ENCODE data around the gene APOBEC3G.
"Not testable (repeated sequence)": the region's sequence is repeated elsewhere in the genome, so short reads cannot be mapped to it uniquely, and the experiment has no call there.

APOBEC3G gene

DNA sequence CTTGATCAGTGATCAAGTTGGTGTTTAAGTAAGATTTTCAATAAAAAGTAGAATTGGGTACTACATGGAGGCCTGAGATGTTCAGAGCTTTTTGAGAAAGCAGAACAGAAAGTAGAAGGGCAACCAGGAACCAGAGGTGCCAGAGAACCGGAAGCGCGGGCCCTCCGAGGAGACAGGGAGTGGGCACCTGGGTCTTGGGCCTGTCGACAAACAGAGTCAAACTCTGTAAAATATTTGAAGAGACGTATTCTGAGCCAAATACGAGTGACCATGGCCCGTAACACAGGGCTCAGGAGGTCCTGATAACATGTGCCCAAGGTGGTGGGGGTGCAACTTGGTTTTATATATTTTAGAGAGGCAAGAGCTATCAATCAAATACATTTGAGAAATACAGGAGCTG, 13.2 kb upstream of the APOBEC3G start:
- in situ Hi-C loops (cut with MboI; ENCODE audit: low pct_unique_long_range_greater_than_20kb, low sequenced_read_pairs); DNase-seq: not testable (repeated sequence)

DNA sequence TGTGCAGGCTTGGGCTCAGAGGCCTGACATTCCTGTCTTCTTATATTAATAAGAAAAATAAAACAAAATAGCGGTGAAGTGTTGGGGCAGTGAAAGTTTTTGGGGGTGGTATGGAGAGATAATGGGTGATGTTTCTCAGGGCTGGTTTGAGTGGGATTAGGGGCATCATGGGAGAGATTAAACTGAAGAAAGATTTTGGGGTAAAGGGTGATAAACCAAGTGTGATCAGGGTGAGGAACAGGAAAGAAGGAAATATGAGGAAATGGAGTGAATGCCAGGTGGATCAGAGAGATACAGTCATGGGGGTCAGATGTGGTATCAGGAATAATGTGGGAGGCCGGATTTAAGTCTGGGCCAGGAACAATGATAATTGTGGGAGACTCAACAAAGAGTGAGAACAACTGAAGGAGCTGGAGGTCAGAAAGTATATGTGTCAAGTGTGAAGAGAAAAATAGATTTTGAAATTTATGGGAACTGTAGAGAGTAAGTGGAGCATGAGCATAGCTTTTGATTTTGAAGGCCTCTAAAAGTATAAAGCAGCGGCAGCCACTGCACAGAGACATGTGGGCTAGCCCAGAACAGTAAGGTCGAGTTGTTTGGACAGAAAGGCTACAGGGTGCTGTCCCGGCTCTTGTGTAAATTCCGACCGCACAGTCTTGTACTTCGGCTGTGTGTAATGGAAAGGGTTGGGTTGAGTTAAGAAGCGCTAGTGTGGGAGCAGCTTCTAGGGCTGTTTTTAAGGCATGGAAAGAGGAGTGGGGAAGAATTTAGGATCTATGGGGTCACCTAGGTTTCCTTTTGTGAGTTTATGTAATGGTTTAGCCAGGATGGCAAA, 10.4 kb upstream of the APOBEC3G start:
- in situ Hi-C loops (cut with MboI; ENCODE audit: low pct_unique_long_range_greater_than_20kb, low sequenced_read_pairs); DNase-seq: not testable (repeated sequence)

DNA sequence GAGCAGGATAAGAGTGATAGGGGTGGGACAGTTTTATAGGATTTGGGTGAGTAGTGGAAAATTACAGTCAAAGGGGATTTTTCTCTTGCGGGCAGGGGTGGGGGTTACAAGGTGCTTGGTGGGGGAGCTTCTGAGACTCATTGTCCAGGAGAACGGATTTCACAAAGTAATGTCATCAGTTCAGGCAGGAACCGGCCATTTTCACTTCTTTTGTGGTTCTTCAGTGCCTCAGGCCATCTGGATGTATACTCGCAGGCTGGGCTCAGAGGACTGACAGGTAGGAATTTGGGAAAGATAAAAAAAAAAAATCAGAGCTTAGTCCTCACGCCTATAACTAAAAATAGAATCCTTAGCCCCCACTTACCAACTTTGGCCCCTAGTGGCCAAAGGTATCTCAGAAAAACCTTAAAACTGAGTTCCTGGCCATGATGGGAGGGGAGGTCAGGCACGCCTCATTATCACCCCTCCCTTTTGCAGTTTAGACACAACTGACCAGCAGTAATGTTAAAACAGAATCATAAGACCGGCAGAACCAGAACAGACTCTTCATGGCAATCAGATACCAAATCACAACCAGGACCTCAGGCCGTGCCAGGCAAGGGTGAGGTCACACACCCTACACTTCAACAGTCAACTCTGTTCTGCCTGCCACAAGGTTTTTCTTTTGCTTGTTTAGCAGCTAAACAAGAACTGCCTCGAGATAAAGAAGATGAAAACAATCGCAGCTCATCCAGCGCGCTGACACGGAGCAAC, 8.9 kb upstream of the APOBEC3G start:
- in situ Hi-C loops (cut with MboI; ENCODE audit: low pct_unique_long_range_greater_than_20kb, low sequenced_read_pairs), result no loop called here
- DNase-seq, result no peak

DNA sequence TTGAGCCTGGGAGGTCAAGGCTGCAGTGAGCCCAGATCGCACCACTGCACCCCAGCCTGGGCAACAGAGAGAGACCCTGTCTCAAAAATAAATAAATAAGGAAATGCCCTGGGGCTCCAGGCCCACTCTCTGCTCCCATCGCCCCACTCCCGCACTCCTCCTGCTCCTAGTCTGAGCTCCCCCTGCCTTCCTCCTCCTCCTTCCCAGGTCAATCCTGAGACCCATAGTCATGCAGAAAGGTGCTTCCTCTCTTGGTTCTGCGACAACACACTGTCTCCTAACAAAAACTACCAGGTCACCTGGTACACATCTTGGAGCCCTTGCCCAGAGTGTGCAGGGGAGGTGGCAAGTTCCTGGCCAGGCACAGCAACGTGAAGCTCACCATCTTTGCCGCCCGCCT, 6.9 kb upstream of the APOBEC3G start:
- in situ Hi-C loops (cut with MboI; ENCODE audit: low pct_unique_long_range_greater_than_20kb, low sequenced_read_pairs), result no loop called here
- no peak for DNase-seq

DNA sequence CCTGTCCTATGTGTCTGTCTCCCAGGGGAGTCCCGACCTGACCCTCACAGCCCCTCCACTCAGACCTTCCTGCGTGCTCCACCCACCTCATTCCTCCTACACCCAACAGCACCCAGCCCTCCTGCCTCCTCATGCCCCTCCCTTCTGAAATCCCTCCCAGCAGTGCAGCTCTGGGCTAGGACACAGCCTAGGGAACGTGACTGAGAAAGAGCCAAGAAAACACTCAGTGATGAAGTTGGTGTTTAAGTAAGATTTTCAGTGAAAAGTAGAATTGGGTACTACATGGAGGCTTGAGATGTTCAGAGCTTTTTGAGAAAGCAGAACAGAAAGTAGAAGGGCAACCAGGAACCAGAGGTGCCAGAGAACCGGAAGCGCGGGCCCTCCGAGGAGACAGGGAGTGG, 4.5 kb upstream of the APOBEC3G start:
- DNase-seq; in situ Hi-C loops (cut with MboI; ENCODE audit: low pct_unique_long_range_greater_than_20kb, low sequenced_read_pairs): not testable (repeated sequence)

DNA sequence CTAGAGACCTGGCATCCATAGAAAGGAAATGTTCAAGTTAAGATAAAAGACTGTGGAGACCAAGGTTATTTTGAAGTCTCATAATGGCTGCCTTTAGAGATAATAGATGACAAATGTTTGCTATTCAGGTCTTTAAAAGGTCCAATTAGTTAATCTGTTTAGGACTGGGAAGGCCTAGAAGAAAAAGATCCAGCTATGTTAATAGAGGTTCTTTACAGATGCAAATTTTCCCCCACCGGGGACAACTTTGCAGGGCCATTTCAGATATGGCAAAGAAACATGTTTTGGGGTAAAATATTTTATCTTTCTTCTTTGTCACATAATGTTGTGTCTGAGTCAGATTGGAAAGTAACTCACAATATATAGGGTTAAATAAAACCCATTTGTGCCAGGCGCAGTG, 3.1 kb upstream of the APOBEC3G start:
- in situ Hi-C loops (cut with MboI; ENCODE audit: low pct_unique_long_range_greater_than_20kb, low sequenced_read_pairs), result no loop called here
- DNase-seq, result no peak

DNA sequence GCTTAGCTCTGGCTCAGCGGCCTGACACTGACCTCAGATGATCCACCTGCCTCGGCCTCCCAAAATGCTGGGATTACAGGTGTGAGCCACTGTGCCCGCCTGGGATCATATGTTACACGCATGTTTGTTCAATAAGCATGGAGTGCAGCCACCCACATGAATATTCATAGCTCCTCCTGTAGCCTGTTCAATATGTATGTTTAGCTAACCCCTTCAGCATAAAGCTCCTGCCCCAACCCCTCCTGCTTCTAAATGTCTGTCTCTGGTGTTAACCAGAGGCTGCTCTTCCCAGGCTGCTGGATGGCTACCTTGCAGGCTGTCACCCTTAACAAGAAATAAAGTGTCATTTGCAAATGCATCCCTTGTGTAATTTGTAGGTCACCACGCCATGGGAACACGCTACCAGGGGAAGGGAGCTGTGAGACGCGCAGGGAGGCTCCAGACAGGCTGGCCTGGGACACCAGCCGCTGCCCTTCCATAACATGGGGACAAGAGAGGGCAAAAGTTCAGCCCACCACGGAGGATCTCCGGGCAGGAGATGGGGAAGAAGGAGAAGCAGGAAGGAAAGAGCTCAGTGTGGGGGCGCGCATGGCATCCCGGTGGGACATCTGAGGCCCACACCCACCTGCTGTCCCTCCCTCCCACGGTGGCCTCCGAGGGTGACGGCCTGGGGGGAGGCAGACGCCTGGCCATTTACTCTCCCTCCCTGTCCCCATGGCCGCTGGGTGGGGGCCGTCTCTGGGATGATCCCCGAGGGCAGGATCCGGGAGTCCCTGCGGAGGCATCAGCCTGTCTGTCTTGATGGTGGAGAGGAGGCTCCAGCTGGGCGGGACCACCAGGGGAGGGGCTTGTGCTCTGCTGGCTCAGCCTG, 685 bp upstream of the APOBEC3G start:
- in situ Hi-C loops (cut with MboI; ENCODE audit: low pct_unique_long_range_greater_than_20kb, low sequenced_read_pairs); DNase-seq: not testable (repeated sequence)

DNA sequence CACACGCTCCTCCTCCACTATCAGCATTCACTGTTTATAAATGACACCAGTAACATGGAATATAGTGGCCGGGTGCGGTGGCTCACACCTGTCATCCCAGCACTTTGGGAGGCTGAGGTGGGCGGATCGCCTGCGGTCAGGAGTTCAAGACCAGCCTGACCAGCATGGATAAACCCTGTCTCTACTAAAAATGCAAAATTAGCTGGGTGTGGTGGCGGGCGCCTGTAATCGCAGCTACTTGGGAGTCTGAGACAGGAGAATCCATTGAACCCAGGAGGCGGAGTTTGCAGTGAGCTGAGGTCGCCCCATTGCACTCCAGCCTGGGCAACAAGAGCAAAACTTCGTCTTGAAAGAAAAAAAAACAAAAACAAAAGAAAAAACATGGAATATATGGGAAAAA, 837 bp downstream of the APOBEC3G start:
- DNase-seq; in situ Hi-C loops (cut with MboI; ENCODE audit: low pct_unique_long_range_greater_than_20kb, low sequenced_read_pairs): not testable (repeated sequence)

DNA sequence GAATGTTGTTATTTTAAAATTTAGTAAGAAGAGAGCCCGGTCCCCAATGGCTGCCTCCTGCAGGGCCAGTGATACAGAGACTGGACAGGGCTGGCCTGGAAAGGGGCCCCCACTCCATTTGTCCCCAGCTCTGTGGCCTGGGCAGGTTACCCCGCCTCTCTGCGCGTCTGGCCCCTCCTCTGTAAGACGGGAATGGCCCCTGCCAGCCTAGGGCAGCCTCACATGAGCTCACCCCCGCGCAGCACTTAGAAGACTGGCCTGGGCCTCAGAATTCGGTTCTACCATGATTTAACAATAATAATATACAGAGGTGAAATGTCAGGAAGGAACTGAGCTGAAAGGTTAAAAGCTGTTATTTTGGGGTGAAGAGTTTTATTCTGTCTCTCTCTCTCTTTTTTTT, 1.3 kb downstream of the APOBEC3G start:
- in situ Hi-C loops (cut with MboI; ENCODE audit: low pct_unique_long_range_greater_than_20kb, low sequenced_read_pairs), result no loop called here
- DNase-seq, result no peak

DNA sequence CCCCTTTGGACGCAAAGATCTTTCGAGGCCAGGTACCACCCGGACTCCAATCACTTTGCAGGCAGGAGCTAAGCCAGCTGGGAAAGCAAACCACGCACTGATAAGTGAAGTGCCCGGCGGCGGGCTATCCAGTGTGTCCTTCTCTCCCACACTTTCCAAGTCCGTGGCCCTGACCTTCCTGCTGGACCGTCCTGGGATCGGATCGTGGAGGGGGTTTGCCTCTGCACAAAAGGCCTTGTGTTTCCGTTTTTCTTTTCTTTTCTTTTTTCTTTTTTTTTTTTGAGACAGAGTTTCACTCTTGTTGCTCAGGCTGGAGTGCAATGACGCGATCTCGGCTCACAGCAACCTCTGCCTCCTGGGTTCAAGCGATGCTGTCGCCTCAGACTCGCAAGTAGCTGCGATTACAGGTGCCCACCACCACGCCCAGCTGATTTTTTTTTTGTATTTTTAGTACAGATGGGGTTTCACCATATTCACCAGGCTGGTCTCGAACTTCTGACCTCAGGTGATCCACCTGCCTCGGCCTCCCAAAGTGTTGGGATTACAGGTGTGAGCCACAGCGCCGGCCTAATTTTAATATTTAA, 2.1 kb downstream of the APOBEC3G start:
- DNase-seq; in situ Hi-C loops (cut with MboI; ENCODE audit: low pct_unique_long_range_greater_than_20kb, low sequenced_read_pairs): not testable (repeated sequence)

DNA sequence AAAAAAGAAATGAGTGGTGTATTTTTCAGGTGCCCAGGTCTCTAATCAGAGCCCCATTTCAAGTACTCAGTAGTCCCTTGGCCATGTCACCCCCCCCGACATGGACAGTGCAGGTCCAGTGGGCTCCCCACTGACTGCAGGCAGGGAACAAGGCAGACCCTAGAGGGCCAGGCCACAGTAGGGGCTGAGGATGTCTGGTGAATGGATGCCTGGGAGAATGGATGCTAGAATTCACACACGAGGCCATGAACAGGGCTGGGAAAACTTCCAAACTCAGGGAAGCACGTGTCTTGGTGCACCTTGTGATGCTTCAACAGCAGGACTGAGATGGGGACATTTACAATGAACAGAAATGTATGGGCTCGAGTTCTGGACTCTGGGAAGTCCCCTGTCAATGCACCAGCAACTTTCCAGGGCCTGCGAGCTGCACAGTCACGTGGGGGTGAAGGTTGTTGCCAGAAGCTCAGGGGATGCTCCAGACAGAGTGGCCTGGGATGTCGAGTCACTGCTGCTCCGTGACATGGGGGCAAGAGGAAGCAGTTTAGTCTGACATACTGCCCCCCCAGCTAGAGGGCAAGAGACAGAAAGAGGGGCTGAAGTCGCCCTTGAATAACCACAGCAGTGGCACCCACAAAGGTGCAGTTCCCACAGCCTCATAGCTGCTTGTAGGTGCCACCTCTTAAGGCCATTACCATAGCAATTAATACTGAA, 3.1 kb downstream of the APOBEC3G start:
- no peak for DNase-seq
- in situ Hi-C loops (cut with MboI; ENCODE audit: low pct_unique_long_range_greater_than_20kb, low sequenced_read_pairs), result no loop called here

DNA sequence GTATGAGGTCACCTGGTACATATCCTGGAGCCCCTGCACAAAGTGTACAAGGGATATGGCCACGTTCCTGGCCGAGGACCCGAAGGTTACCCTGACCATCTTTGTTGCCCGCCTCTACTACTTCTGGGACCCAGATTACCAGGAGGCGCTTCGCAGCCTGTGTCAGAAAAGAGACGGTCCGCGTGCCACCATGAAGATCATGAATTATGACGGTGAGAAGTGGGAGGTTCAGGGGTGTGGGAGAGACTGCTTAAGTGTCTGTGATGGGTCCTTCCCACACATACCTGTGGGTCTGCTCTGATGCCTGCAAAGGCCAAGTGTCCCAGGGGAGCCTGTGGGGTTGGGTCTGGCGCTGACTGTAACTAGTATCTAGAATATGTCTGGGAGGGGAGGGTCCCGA, 3.9 kb downstream of the APOBEC3G start:
- DNase-seq, result no peak
- in situ Hi-C loops (cut with MboI; ENCODE audit: low pct_unique_long_range_greater_than_20kb, low sequenced_read_pairs), result no loop called here

DNA sequence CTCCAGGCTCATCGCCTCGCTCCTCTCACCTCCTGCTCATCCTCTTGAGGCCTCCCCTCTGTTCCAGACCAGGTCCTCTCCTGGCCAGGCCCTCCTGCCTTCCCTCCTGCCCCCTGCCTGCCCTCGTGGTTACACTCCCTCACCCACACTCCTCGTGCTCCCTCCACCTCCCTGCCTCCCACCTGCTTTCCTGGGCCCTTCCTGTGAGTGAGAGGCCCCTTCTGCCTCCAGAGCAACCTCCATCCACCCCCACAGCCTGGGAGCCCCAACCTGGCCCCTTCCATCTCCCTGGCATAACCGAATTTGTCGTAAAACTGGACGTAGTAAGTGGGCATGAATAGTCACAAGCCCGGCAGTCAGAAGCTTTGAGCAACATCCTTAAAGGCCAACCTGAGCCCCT, 4.5 kb downstream of the APOBEC3G start:
- in situ Hi-C loops (cut with MboI; ENCODE audit: low pct_unique_long_range_greater_than_20kb, low sequenced_read_pairs), result no loop called here

DNA sequence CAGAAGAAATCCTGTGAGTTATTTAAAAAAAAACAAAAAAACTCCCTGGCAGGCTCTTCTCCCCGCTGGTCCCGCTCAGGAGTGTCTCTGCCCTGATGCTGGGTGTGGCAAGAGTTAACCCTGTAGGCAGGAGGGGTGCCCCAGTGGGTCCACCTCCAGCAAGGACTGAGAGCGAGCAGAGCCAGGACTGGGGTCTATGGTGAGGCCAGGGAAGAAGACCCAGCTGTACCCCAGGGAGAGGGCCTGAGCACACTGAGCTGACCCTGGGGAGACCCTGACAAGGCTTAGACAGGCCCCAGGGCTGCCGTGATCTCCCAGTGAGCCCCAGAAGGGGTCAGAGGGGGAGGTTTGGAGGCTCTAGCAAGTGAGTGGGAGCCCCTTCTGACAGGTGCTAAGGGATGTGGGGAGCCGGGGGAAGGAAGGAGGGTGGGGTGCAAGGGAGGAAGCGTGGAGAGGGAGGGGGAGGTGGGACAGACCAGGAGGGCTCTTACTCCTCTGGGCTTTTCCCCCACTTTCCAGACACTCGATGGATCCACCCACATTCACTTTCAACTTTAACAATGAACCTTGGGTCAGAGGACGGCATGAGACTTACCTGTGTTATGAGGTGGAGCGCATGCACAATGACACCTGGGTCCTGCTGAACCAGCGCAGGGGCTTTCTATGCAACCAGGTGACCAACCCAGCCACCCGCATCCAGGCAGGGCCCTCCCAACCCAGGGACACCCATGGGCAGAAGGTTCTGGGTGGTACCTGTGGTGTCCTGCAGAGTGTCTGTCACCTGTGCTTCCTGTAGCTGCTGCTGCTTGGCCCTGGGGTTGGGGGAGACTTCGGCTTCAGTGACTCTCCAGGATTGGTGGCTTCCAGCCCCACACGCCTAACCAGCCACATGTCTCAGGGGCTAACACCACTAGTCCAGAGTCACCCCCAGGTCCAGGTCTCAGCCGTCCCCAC, 6.4 kb downstream of the APOBEC3G start:
- in situ Hi-C loops (cut with MboI; ENCODE audit: low pct_unique_long_range_greater_than_20kb, low sequenced_read_pairs), result no loop called here
- DNase-seq, result no peak

More for the DNA sequence above, 4.5 kb downstream of the APOBEC3G start:
- no peak for DNase-seq

DNA sequence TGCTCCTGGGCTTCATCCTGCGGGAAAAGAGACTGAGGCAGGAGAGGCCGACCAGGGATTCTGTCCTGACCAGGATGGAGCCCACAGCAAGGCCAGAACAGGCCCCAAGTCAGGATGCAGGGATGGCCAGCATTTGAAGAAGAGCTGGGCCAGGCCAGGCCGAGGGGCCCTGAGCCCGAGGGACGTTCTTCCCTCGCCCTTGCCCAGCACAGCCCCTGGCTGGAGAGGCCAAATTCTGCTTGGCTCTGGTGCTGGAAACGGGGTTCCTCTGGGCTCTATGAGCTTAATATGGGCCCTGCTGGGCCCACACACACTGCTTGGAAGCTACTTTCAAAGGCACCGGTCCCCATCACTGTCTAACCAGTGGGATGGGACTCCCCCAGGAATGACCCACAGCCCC, 7.6 kb downstream of the APOBEC3G start:
- in situ Hi-C loops (cut with MboI; ENCODE audit: low pct_unique_long_range_greater_than_20kb, low sequenced_read_pairs), result no loop called here

DNA sequence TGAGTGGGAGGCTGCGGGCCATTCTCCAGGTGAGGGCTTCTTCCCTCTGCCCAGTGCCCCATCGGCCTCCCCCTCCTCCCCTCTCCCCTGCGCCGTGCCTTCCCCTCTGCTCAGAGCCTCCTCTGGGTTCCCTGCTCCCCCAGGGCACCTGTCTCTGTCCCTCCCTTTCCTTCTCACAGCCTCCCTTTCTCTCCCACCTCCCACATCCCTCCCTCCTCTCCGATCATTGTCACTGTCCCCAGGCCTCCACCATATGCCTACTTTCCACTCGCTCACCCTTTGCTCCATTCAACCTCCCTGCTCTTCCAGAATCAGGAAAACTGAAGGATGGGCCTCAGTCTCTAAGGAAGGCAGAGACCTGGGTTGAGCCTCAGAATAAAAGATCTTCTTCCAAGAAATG, 10.0 kb downstream of the APOBEC3G start:
- no peak for DNase-seq
- in situ Hi-C loops (cut with MboI; ENCODE audit: low pct_unique_long_range_greater_than_20kb, low sequenced_read_pairs), result no loop called here

More for the DNA sequence above, 7.6 kb downstream of the APOBEC3G start:
- no peak for DNase-seq

DNA sequence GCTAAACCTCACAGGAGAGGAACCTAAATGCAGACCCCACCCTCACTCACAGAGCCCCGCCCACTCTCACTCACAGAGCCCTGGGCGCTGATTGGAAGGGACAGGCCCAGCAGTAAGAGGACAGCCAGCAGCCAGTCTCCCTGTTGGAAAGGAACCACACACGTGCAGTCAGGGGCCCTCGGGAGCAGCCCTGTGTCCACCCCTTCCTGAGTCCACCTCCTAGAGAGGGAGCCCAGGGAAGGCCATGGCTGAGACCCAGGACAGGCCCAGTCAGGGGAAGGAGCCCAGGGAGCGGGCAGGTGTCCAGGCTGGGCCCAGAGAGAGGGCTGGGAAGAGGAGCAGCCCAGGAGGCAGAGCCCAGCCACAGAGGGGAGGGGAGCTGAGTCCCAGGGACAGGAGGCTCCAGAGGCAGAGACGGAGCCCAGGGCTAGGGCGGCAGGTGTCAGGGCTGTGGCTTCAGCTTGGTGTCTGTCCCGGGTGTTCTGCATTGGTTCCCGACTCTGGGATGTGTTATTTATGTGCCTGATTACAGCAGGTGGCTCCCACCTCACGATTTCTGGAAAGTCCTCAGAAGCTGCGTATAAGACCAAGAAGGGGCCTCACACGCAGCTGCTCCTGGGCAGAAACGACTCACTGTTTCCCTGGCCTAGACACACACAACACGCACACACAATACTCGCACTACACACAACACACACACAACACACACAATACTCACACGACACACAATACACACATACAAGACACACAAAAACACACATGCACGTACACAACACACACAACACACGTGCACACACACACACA, 11.0 kb downstream of the APOBEC3G start:
- no peak for DNase-seq
- in situ Hi-C loops (cut with MboI; ENCODE audit: low pct_unique_long_range_greater_than_20kb, low sequenced_read_pairs), result no loop called here
